Stimulated activated CD4-positive, alpha-beta T cell treated with anti-CD3 and anti-CD28 coated beads, TNF-alpha, amount 100 ng/mL, for 4 hours (primary cell): Measurements from ENCODE around the gene CSAG1.
"Not testable (repeated sequence)": the region's sequence is repeated elsewhere in the genome, so short reads cannot be mapped to it uniquely, and the experiment has no call there.

Experiments used
- DNase-seq, 3 experiments: peaks; one replicate each; pipeline ENCODE4 v3.0.0-alpha.2; 2020; ENCODE audit warnings: low read depth in 3 of 3

Gene CSAG1

GRCh38 chrX:152700390-152700789, 33.1 kb downstream of the CSAG1 start:
- DNase-seq = not testable (repeated sequence)

GRCh38 chrX:152697952-152698931, 35.3 kb downstream of the CSAG1 start, which contains the start of gene MAGEA3:
Gene MAGEA3, plus strand, starts transcription at chrX:152698794. Its CDS starts 2,039 bp downstream, at chrX:152700833.
- not testable (repeated sequence) for DNase-seq

GRCh38 chrX:152681012-152681411, 52.5 kb downstream of the CSAG1 start:
- DNase-seq = not testable (repeated sequence)
